GM21515 (cell line): Measurements from ENCODE around the gene DPP6.
A peak's percentile ranks its signal among the peaks of the same experiment; 100 is the strongest.

Source experiments
- ATAC-seq: cut with Tn5 transposase; IDR thresholded peaks from one replicate; pipeline ENCODE4 v1.9.1; 2021; ENCODE audit not compliant: unreplicated experiment

DPP6 gene

GRCh38 chr7:154783281-154783909 is 731.2 kb downstream of the DPP6 start:
- ATAC-seq, result no peak

- no peak for ATAC-seq
These were observed 733.7 kb downstream of the DPP6 start for GRCh38 chr7:154785898-154786297.

GRCh38 chr7:154789404-154789803 is 737.2 kb downstream of the DPP6 start:
- ATAC-seq, result no peak

- no peak for ATAC-seq
These were observed 739.4 kb downstream of the DPP6 start for GRCh38 chr7:154791611-154792010.

- ATAC-seq, result no peak
These were observed 740.3 kb downstream of the DPP6 start for GRCh38 chr7:154792436-154793055.

- no peak for ATAC-seq
These were observed 742.1 kb downstream of the DPP6 start for GRCh38 chr7:154794147-154794780.

GRCh38 chr7:154795014-154795413 is 742.8 kb downstream of the DPP6 start:
- no peak for ATAC-seq

- ATAC-seq, result no peak
These were observed 743.2 kb downstream of the DPP6 start for GRCh38 chr7:154795437-154795836.

- ATAC-seq, result no peak
These were observed 752.3 kb downstream of the DPP6 start for GRCh38 chr7:154804449-154804848.

- ATAC-seq, result no peak
These were observed 759.8 kb downstream of the DPP6 start for GRCh38 chr7:154812027-154812426.

GRCh38 chr7:154817224-154817896 is 765.2 kb downstream of the DPP6 start:
- ATAC-seq, result no peak

- ATAC-seq, result no peak
These were observed 774.8 kb downstream of the DPP6 start for GRCh38 chr7:154827007-154827406.

- no peak for ATAC-seq
These were observed 780.5 kb downstream of the DPP6 start for GRCh38 chr7:154832557-154833138.

GRCh38 chr7:154836021-154836448 is 783.8 kb downstream of the DPP6 start:
- ATAC-seq, result no peak

GRCh38 chr7:154837087-154837486 is 784.9 kb downstream of the DPP6 start:
- ATAC-seq, result no peak

GRCh38 chr7:154837622-154838021 is 785.4 kb downstream of the DPP6 start:
- peak; percentile 77 for ATAC-seq

- no peak for ATAC-seq
These were observed 787.9 kb downstream of the DPP6 start for GRCh38 chr7:154840086-154840485.

GRCh38 chr7:154841731-154842331 is 789.6 kb downstream of the DPP6 start:
- no peak for ATAC-seq

GRCh38 chr7:154842591-154842990 is 790.4 kb downstream of the DPP6 start:
- no peak for ATAC-seq

GRCh38 chr7:154843670-154844237 is 791.6 kb downstream of the DPP6 start:
- ATAC-seq, result no peak

GRCh38 chr7:154844499-154844898 is 792.3 kb downstream of the DPP6 start:
- no peak for ATAC-seq
